Activated CD8-positive, alpha-beta memory T cell treated with anti-CD3 and anti-CD28 coated beads, Interleukin-2, amount 50 U/mL, for 4 hours (primary cell): ENCODE results near the gene S100A7A.
"Not testable (repeated sequence)": the region's sequence is repeated elsewhere in the genome, so short reads cannot be mapped to it uniquely, and the experiment has no call there.

Experiments used
- DNase-seq: peaks from one replicate; pipeline ENCODE4 v3.0.0-alpha.2; 2020

Gene S100A7A

GRCh38 chr1:153428073-153428638, 11.8 kb downstream of the S100A7A start:
- DNase-seq, result no peak

- DNase-seq, result no peak
Measured at GRCh38 chr1:153428791-153429190, 12.5 kb downstream of the S100A7A start.

GRCh38 chr1:153429266-153430165, 13.2 kb downstream of the S100A7A start:
- DNase-seq, result no peak

- no peak for DNase-seq
Measured at GRCh38 chr1:153430166-153430553, 13.8 kb downstream of the S100A7A start.

GRCh38 chr1:153430561-153430960, 14.2 kb downstream of the S100A7A start:
- DNase-seq, result no peak

GRCh38 chr1:153431002-153431401, 14.7 kb downstream of the S100A7A start:
- DNase-seq, result no peak

GRCh38 chr1:153431427-153431826, 15.1 kb downstream of the S100A7A start:
- no peak for DNase-seq

GRCh38 chr1:153431928-153432327, 15.6 kb downstream of the S100A7A start:
- no peak for DNase-seq

- DNase-seq, result no peak
Measured at GRCh38 chr1:153432874-153433681, 16.8 kb downstream of the S100A7A start.

GRCh38 chr1:153434746-153435455, 18.6 kb downstream of the S100A7A start:
- no peak for DNase-seq

GRCh38 chr1:153437236-153437635, 20.9 kb downstream of the S100A7A start:
- no peak for DNase-seq

- DNase-seq, result no peak
Measured at GRCh38 chr1:153438599-153438998, 22.3 kb downstream of the S100A7A start.

GRCh38 chr1:153439273-153439672, 23.0 kb downstream of the S100A7A start:
- DNase-seq, result no peak

- no peak for DNase-seq
Measured at GRCh38 chr1:153441238-153441755, 25.0 kb downstream of the S100A7A start.

- no peak for DNase-seq
Measured at GRCh38 chr1:153443486-153443885, 27.2 kb downstream of the S100A7A start.

GRCh38 chr1:153444078-153444477, 27.8 kb downstream of the S100A7A start:
- DNase-seq, result no peak

GRCh38 chr1:153447498-153448170, 31.3 kb downstream of the S100A7A start:
- DNase-seq, result no peak

GRCh38 chr1:153448851-153449250, 32.5 kb downstream of the S100A7A start:
- not testable (repeated sequence) for DNase-seq

GRCh38 chr1:153456396-153456795, 40.1 kb downstream of the S100A7A start:
- DNase-seq, result no peak

- DNase-seq, result no peak
Measured at GRCh38 chr1:153459655-153460054, 43.3 kb downstream of the S100A7A start.

- no peak for DNase-seq
Measured at GRCh38 chr1:153460551-153460950, 44.2 kb downstream of the S100A7A start, which contains the start of gene S100A7. TSS of gene S100A7 (minus strand) at chr1:153460651. CDS start at chr1:153459013, 1,638 bp downstream.

GRCh38 chr1:153462741-153463140, 46.4 kb downstream of the S100A7A start:
- DNase-seq, result not testable (repeated sequence)
